ENCODE results near the gene DNM3. TPM values are rescaled to one million over a fixed set of nuclear protein-coding genes. Genes with fewer than 3 reads are reported as not detected.
A peak's percentile ranks its signal among the peaks of the same experiment; 100 is the strongest.

DNM3 gene
- total RNA-seq, 1 experiment from 2014 or later, result 2.7 TPM

- Mint-ChIP-seq H3K27me3 (ENCODE audit: low read depth) (no peaks in the 10 kb centered on the region), H3K4me3 (no peak overlapping the region), H3K27ac (peak overlapping the region in 2 of 3 experiments; percentile 2 to 4; a peak in 3 of 7 replicates), H3K36me3 (ENCODE audit: insufficient read depth in 1 of 3, low read depth in 3 of 3) (no peaks in the 10 kb centered on the region; a peak in 1 of 7 replicates), H3K9me3 (no peaks in the 10 kb centered on the region), H3K4me1 (peaks cover 34 to 41% of the 10 kb centered on the region in 2 experiments)
- Histone ChIP-seq H3K79me2 (ENCODE audit: insufficient read depth, low read length) (no peaks in the 10 kb centered on the region), H3K27ac (ENCODE audit: insufficient read length, low read depth, low read length) (no peak overlapping the region), H3K9me3 (ENCODE audit: control insufficient read depth, low read depth, low read length) (no peaks in the 10 kb centered on the region), H2BK20ac (ENCODE audit: low read depth, low read length, poor library complexity, severe bottlenecking) (no peak overlapping the region), H3K79me1 (ENCODE audit: insufficient read depth, low read depth, low read length, poor library complexity, severe bottlenecking) (no peaks in the 10 kb centered on the region), H2BK120ac (ENCODE audit: low read depth, low read length, poor library complexity, severe bottlenecking) (no peak overlapping the region), H3K4me2 (ENCODE audit: insufficient read depth, insufficient read length, low read length) (no peak overlapping the region), H3K9ac (ENCODE audit: extremely low read depth, insufficient read length, low read length) (no peak overlapping the region), H2BK12ac (ENCODE audit: insufficient read length, low read depth, low read length) (no peak overlapping the region), H4K91ac (ENCODE audit: insufficient read length, low read depth, low read length) (no peak overlapping the region), H3K23me2 (ENCODE audit: insufficient read length, low read depth, low read length, poor library complexity, severe bottlenecking) (no peaks in the 10 kb centered on the region), H3K4me1 (ENCODE audit: insufficient read depth, low read length) (peaks cover 5% of the 10 kb centered on the region; the same call in 1 of the 2 replicates), H4K5ac (ENCODE audit: insufficient read length, low read depth, low read length) (no peak overlapping the region), H4K20me1 (ENCODE audit: control insufficient read depth, insufficient read depth, insufficient read length) (no peaks in the 10 kb centered on the region), H2AK5ac (ENCODE audit: insufficient read length, low read length) (no peak overlapping the region), H3K23ac (ENCODE audit: insufficient read length, low read depth, low read length) (no peak overlapping the region), H2BK15ac (ENCODE audit: low read depth, low read length) (no peak overlapping the region), H3K14ac (ENCODE audit: insufficient read depth, low read length) (no peak overlapping the region), H2AFZ (ENCODE audit: low read length) (no peak overlapping the region), H3K56ac (ENCODE audit: insufficient read length, low read depth, low read length) (no peak overlapping the region), H4K8ac (replicated peaks; ENCODE audit: insufficient read length, low read depth, low read length) (no peak overlapping the region), H2BK5ac (ENCODE audit: insufficient read length, low read length) (no peak overlapping the region), H3K18ac (ENCODE audit: insufficient read length, low read depth, low read length) (no peak overlapping the region), H3K4ac (ENCODE audit: low read depth, low read length) (no peak overlapping the region), H3K27me3 (ENCODE audit: insufficient read depth, low read length) (no peaks in the 10 kb centered on the region), H3T11ph (ENCODE audit: low read length) (no peak overlapping the region)
- DNase-seq, result no peak
- TF ChIP-seq CTCF (conservative IDR thresholded peaks at IDR 0.05), result no peak
- WGBS (ENCODE audit: extremely low coverage, insufficient read length, low lambda C conversion rate), result no CpG with 5 or more reads among the region's 6 CpGs
Observed at GRCh38 chr1:172380441-172381244, 539.3 kb downstream of the DNM3 start.
